Parathyroid adenoma (tissue), 2 donors: Measurements from ENCODE around the gene HIBADH.
A peak's percentile ranks its signal among the peaks of the same experiment; 100 is the strongest.

Source experiments
- H2AFZ ChIP-seq: fragments of 300-600 bp; sonication (generic); one replicate; pipeline ENCODE4 v1.7.0; 2017; ENCODE audit warnings: antibody characterized with exemption, mild to moderate bottlenecking
- H3K27ac ChIP-seq: fragments of 300-600 bp; sonication (generic); one replicate; pipeline ENCODE4 v1.7.0; 2017
- H3K27me3 ChIP-seq: fragments of 300-600 bp; sonication (generic); one replicate; pipeline ENCODE4 v1.7.0; 2017; ENCODE audit warnings: low read length; ENCODE audit not compliant: control insufficient read depth, insufficient read depth
- H3K36me3 ChIP-seq: fragments of 300-600 bp; sonication (generic); one replicate; pipeline ENCODE4 v1.7.0; 2017; ENCODE audit warnings: low read length; ENCODE audit not compliant: control insufficient read depth, insufficient read depth
- H3K4me1 ChIP-seq: fragments of 300-600 bp; sonication (generic); one replicate; pipeline ENCODE4 v1.7.0; 2017; ENCODE audit warnings: control low read depth
- H3K4me2 ChIP-seq: fragments of 300-600 bp; sonication (generic); one replicate; pipeline ENCODE4 v1.7.0; 2017; ENCODE audit warnings: low read length
- H3K4me3 ChIP-seq: fragments of 300-600 bp; sonication (generic); one replicate; pipeline ENCODE4 v1.7.0; 2017; ENCODE audit warnings: low read depth, low read length
- H3K79me2 ChIP-seq: fragments of 300-600 bp; sonication (generic); one replicate; pipeline ENCODE4 v1.7.0; 2017; ENCODE audit warnings: control low read depth
- H3K9ac ChIP-seq: fragments of 300-600 bp; sonication (generic); one replicate; pipeline ENCODE4 v1.7.0; 2017; ENCODE audit warnings: mild to moderate bottlenecking
- H3K9me3 ChIP-seq: fragments of 300-600 bp; sonication (generic); one replicate; pipeline ENCODE4 v1.7.0; 2017; ENCODE audit warnings: low read length; ENCODE audit not compliant: control insufficient read depth
- CTCF ChIP-seq: fragments of 300-600 bp; sonication (generic); IDR thresholded peaks from one replicate; pipeline ENCODE4 v1.7.0; 2017; ENCODE audit warnings: antibody characterized with exemption, mild to moderate bottlenecking
- donor health status: primary hyperparathyroidism.

HIBADH gene

GRCh38 chr7:27606270-27607209, 56.1 kb downstream of the HIBADH start:
- no peak overlapping the region for H3K9ac ChIP-seq
- no peak overlapping the region for H2AFZ ChIP-seq
- H3K27ac ChIP-seq: no peak overlapping the region
- H3K4me2 ChIP-seq: no peak overlapping the region
- H3K36me3 ChIP-seq: no peaks in the 10 kb centered on the region
- H3K79me2 ChIP-seq: no peaks in the 10 kb centered on the region
- no peak overlapping the region for H3K4me3 ChIP-seq
- no peak for TF ChIP-seq CTCF
- no peaks in the 10 kb centered on the region for H3K4me1 ChIP-seq
- H3K27me3 ChIP-seq: no peaks in the 10 kb centered on the region
- no peaks in the 10 kb centered on the region for H3K9me3 ChIP-seq

- H3K27ac ChIP-seq: no peak overlapping the region
Measured at GRCh38 chr7:27605689-27606269, 56.9 kb downstream of the HIBADH start.

GRCh38 chr7:27605283-27605682, 57.4 kb downstream of the HIBADH start:
- H3K79me2 ChIP-seq: no peaks in the 10 kb centered on the region
- no peaks in the 10 kb centered on the region for H3K9me3 ChIP-seq
- H3K4me2 ChIP-seq: no peak overlapping the region
- TF ChIP-seq CTCF: no peak
- no peak overlapping the region for H3K4me3 ChIP-seq
- no peaks in the 10 kb centered on the region for H3K4me1 ChIP-seq
- no peak overlapping the region for H2AFZ ChIP-seq
- no peaks in the 10 kb centered on the region for H3K36me3 ChIP-seq
- no peak overlapping the region for H3K27ac ChIP-seq
- H3K9ac ChIP-seq: no peak overlapping the region
- no peaks in the 10 kb centered on the region for H3K27me3 ChIP-seq

More at GRCh38 chr7:27605689-27606269, 56.9 kb downstream of the HIBADH start:
- H3K4me1 ChIP-seq: no peaks in the 10 kb centered on the region
- no peak overlapping the region for H2AFZ ChIP-seq
- H3K27me3 ChIP-seq: no peaks in the 10 kb centered on the region
- no peaks in the 10 kb centered on the region for H3K79me2 ChIP-seq
- H3K4me3 ChIP-seq: no peak overlapping the region
- H3K36me3 ChIP-seq: no peaks in the 10 kb centered on the region
- H3K9me3 ChIP-seq: no peaks in the 10 kb centered on the region
- H3K4me2 ChIP-seq: no peak overlapping the region
- no peak overlapping the region for H3K9ac ChIP-seq
- TF ChIP-seq CTCF: peak; percentile 25

- Histone ChIP-seq H3K27me3 (no peaks in the 10 kb centered on the region), H3K4me3 (no peak overlapping the region), H3K36me3 (no peaks in the 10 kb centered on the region), H3K9me3 (no peaks in the 10 kb centered on the region), H3K79me2 (no peaks in the 10 kb centered on the region), H3K4me1 (no peaks in the 10 kb centered on the region), H2AFZ (no peak overlapping the region), H3K27ac (no peak overlapping the region), H3K4me2 (no peak overlapping the region), H3K9ac (no peak overlapping the region)
- no peak for TF ChIP-seq CTCF
Measured at GRCh38 chr7:27603813-27604212, 58.9 kb downstream of the HIBADH start.
